DMS79 treated with DMSO at 0.1 percent for 48 hours (cell line): ENCODE results near the gene C1orf53.
A peak's percentile ranks its signal among the peaks of the same experiment; 100 is the strongest.
"Not testable (repeated sequence)": the region's sequence is repeated elsewhere in the genome, so short reads cannot be mapped to it uniquely, and the experiment has no call there.

Experiments
- DNase-seq: peaks from one replicate; lab custom pipeline; 2025; lab: John Stamatoyannopoulos, UW

The C1orf53 gene

DNA sequence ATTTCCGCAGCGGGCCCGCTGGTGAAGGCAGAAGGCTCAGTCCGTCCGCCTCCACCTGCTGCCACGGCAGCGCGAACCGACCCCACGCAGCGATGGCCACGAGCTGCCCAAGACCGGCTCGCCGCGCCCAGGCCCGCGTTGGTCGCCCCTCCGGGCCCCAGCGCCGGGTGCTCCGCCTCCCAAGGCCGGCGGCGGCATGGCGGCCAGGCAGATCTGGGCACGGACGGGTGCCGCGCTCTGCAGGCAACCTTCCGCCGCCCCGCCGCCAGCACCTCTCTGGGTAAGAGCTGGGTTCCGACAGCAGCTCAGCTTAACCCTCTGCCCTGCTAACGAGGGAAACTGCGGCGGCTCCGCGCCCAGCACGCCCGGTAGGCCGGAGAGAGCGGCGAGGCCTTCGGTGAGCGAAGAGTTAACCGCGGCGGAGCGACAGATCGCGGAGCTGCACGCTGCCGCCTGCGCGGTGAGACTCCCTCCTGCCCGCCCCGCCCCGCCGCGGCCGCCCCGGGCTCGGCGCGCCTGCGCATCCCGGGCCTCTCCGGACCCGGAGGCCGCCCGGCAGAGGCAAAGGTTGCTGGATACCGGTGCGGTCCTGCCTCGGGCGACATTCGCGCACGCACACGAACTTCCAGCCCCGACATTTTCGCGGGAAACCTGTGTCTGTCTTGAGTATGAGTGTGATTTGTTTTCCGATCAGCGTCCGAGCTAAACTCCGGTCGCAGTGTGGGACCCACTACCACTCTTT, at the start of gene C1orf53:
TSS of gene C1orf53 (plus strand) at position 177 of the 742 bp plus-strand sequence. CDS start at position 197, 20 bp downstream.
- peak; percentile 47 for DNase-seq

DNA sequence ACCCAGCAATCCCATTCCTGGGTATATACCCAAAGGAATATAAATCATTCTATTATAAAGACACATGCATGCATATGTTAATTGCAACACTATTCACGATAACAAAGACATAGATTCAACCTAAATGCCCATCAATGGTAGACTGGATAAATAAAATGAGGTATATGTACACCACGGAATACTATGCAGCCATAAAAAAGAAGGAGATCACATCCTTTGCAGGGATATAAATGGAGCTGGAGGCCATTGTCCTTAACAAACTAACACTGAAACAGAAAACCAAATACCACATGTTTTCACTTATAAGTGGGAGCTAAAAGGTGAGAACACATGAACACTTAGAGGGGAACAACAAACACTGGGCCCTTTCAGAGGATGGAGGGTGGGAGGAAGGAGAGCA, 46.7 kb upstream of the C1orf53 start:
- DNase-seq = not testable (repeated sequence)

DNA sequence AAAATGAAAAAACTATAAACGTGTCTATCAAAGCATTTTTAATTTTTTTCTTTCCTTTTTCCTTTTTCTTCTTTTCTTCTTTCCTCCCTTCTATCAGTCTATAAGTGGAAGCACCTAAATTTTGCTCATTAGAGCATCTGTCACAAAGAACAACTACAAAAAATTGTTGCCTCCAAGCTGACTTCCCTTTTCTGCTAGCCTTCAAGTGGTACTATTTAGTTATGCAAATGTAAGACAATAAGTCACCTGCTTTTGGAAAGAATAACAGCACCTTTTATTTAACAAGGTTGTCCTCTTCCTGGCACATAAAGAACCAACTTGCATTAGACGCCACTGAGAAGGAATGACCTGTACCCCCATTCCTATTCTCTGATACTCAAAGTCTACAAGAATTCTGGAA, 45.0 kb upstream of the C1orf53 start:
- DNase-seq = no peak

DNA sequence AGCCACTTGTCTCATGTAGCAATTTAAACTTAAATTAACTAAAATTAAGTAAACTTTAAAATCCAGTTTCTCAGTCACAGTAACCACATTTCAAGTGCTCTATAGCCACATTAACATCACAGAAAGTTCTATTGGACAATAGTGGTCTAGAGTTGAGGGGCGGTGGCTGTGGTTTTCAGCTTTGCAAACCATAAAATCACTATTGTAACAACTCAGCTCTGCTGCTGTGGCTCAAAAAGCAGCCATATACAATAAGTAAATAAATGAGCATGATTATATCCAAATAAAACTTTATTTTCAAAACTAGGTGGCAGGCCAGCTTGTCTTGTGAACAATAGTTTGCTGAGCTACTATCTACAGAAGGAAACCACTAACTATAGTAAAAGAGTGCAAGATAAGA, 43.4 kb upstream of the C1orf53 start:
- no peak for DNase-seq

DNA sequence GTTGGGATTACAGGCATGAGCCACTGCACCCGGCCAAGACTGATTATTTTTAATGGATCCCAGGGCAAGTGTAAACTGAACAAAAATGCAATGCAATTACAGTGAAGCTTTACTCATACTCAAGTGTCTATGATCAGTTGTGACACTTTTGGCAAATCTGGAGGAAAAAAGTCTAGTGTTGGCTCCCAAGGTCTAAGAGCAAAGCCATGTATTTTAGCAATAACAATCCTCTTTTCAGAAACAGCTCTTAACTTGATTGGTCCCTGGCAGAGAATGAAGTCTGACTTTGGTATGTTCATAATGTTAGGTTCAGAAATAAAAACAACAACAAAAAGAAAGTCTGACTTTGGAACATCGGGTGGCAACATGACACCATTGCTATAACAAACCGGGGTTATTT, 40.2 kb upstream of the C1orf53 start:
- DNase-seq = no peak

DNA sequence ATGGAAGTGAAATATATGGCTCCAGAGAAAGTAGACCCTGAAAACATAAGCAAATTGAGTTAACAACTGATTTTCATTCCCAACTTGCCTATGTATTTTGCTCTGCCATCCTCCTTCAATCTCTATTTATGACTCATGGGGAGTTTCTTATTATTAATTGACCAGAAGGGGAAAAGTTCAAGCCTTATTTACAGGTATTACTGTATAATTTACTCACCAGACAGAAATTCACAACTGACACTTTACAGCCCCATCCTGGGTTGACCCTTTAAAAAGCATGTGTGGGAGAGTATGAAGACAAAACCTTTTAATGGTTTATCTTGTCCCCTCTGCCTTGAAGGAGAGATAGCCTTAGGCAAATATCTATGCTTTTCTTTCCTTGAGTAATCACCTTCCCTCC, 39.8 kb upstream of the C1orf53 start:
- no peak for DNase-seq

DNA sequence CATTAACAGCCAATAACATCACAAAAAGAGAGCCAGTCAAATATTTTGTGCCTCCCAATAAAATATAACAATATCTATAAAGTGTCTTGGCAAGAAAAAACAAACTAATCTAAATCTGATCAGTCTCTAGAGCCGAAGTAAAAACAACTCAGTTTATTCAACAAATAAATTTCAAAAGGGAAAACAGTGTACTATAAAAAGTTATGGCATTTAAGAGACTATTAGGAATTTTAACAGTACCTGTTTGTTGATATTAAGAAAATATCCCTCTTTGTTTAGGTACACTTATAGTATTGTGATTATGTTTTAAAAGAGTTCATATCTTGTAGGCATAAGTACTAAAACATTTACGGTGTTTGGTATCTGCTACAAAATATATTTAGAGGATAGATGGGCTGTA, 36.6 kb upstream of the C1orf53 start:
- DNase-seq = no peak

DNA sequence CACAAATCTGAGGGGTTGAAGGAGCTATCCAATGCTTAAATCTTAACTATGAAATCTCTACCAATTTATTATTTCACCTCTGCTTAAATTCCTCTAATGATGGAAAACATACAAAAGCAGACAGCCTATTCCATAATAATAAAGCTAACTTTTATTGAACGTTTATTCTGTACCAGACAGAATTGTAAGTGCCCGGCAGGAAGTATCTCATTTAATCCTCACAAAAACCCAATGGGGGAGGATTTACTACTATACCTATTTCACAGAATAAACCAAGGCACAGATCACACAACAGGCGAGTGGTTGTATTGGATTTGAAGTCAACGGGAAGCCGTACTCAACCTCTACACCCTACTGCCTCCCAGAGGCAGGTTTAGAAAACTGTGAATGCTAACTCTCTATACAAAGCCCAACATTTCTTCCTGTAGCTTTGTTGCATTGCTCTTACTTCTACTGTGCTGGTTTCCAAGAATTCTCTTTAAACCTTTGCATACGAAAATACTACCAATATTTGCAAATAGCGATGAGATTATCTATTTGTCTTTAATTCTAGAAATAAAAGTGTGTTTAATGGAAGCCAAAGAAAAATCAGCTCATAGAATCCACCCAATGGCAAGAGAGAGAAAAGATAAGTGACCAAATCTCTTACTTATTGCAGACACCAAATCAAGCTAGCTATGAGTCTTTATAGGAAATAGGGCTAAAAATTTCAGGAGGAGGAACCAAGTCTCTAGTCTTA, 33.5 kb upstream of the C1orf53 start:
- DNase-seq = no peak

DNA sequence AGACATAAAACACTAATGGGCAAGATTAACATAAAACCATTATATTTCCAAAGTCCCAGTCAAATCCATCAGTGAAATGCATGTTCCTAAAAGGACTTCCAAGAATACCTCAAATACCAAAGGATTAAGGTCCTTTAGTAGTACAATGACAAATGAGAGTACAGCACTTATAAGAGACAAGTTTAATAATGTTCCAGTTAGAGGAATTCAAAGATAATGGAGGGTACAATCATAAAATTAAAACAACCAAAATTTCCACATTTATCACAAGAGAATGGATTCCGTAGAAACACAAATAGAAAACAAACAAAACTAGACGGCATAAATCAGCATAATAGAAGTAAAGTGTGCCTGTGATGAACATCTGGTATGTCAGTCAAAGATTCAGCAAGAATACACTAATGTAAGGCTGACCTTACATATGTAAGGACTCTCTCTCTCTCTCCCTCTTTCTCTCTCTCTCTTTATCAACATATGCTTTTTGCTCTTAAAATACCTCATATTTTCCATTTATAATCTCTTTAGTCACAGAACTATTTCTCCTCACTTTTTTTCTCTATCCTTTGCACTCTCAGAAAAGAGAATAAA, 32.8 kb upstream of the C1orf53 start:
- no peak for DNase-seq

DNA sequence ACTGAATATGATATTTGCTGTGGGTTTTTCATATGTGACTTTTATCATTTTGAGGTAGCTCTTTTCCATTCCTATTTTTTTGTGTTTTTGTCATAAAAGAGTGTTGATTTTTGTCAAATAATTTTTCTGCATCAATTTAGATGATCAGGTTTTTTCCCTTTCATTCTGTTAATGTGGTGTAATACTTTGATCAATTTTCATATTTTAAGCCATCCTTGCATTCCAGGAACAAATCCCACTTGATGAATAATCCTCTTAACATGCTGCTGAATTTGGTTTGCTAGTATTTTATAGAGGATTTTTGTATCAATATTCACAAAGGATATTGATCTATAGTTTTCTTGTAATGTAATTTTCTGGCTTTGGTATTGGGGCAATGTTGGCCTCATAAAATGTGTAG, 25.5 kb upstream of the C1orf53 start:
- no peak for DNase-seq

DNA sequence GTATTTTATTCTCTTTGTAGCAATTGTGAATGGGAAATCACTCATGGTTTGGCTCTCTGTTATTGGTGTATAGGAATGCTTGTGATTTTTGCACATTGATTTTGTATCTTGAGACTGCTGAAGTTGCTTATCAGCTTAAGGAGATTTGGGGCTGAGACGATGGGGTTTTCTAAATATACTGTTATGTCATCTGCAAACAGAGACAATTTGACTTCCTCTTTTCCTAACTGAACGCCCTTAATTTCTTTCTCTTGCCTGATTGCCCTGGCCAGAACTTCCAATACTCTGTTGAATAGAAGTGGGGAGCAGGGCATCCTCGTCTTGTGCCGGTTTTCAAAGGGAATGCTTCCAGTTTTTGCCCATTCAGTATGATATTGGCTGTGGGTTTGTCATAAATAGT, 22.0 kb upstream of the C1orf53 start:
- DNase-seq = not testable (repeated sequence)

DNA sequence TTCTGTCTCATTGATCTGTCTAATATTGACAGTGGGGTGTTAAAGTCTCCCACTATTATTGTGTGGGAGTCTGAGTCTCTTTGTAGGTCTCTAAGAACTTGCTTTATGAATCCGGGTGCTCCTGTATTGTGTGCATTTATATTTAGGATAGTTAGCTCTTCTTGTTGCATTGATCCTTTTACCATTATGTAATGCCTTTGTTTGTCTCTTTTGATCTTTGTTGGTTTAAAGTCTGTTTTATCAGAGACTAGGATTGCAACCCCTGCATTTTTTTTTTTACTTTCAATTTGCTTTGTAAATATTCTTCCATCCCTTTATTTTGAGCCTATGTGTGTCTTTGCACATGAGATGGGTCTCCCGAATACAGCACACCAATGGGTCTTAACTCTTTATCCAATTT, 20.2 kb upstream of the C1orf53 start:
- DNase-seq = not testable (repeated sequence)

DNA sequence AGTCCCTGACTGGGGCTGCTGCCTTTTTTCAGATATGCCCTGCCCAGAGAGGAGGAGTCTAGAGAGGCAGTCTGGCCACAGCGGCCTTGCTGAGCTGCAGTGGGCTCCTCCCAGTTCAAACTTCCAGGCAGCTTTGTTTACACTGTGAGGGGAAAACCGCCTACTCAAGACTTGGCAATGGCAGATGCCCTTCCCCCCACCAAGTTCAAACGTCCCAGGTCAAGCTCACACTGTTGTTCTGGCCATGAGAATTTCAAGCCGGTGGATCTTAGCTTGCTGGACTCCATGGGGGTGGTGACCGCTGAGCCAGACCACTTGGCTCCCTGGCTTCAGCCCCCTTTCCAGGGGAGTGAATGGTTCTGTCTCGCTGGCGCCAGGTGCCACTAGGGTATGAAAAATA, 18.3 kb upstream of the C1orf53 start:
- DNase-seq = no peak

DNA sequence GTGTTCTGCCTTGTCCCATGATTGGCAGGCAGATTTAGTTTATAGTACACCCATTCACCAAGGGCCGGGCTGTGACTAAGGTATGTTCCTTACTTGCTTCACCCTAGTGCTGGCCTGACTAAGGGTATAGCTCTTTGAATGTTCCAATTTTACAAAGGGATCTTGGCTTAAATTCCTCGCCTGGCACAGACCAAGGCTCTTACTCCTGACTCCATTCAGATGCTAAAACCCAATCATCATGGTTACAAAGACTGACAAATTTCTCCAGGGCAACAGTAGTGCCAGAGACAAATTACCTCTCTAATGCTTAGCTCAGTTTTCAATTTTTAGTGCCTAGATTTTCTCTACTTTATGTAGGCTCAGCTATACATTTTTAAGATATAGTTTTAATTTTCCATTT, 11.5 kb upstream of the C1orf53 start:
- no peak for DNase-seq

DNA sequence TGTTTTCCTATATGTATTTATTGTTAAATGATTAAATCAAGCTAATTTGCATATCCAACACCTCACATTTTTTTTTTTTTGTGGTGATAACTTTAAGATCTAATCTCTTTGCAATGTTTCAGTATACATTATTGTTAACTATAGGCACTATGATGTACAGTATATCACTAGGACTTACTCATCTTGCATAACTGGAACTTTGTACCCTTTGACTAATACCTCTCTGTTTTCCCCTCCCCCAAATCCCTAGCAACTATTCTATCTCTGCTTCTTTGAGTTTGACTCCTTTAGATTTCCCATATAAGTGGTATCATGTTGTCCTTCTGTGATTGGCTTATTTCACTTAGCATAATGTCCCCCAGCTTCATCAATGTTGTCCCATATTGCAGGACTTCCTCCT, 9.7 kb upstream of the C1orf53 start:
- DNase-seq = no peak

DNA sequence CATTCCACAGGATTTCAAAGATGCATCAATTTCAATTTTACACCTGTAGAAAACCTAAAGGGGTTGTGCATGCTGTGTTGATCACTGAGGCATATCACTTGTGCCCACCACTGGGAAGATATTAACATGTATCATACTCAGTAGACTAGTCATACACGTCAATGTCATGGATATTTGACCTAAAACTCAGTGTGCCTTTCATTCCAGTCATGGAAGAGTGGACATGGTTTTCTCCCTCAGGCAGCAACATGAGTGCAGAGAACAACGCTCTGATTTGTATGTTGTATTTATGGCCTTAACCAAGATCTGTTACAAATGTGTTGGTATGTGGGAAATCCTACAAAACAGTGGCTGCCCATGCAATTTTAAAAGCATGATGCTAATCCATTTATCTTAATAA, 6.1 kb upstream of the C1orf53 start:
- no peak for DNase-seq

DNA sequence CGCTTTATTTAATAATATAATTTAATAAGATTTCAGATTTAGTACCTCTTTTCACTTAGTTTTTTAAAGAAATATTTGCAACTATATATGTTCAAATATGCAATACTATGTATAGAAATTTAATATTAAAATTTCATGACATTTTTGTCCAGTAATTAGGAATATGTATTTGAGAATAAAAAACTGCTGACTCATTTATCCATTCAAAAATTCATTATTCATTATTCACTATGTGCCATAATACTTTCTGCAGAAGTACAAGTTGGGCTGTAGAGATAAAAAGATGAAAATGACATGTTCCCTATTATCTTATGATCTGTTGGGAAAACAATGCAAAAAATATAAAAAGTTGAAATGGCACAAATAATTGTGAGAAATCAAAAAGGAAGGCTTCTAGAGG, 3.4 kb upstream of the C1orf53 start:
- DNase-seq = no peak

DNA sequence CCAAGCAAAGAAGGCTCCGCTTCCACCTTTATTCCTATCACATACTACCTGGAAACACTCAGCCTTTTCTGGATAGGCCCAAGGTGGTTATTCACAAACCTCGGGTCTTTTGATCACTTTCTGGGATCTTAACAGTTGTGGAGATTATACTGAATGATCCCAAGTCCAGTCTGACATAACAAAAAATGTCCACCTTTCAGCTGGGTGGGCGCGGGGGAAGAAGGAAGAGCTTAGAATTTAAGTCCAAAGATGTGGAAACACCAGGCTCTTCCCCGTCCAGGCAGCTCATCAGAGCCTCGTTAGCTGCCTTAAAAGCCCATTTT, 338 bp upstream of the C1orf53 start:
- no peak for DNase-seq

DNA sequence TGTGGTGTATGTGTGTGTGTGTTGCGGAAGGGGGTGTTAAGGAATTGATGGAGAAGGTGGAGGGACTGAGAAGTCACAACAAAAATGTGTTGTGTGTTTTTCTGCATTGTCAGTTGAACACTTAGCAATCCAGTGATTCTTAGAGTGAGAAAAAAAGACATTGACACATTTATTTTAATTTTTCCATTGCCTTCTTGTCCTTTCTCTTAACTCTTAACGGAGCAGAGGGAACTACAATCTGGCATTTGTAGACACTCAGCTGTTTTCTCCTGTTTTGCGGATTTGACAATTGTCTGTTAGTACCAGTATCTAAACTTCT, 725 bp downstream of the C1orf53 start:
- no peak for DNase-seq

DNA sequence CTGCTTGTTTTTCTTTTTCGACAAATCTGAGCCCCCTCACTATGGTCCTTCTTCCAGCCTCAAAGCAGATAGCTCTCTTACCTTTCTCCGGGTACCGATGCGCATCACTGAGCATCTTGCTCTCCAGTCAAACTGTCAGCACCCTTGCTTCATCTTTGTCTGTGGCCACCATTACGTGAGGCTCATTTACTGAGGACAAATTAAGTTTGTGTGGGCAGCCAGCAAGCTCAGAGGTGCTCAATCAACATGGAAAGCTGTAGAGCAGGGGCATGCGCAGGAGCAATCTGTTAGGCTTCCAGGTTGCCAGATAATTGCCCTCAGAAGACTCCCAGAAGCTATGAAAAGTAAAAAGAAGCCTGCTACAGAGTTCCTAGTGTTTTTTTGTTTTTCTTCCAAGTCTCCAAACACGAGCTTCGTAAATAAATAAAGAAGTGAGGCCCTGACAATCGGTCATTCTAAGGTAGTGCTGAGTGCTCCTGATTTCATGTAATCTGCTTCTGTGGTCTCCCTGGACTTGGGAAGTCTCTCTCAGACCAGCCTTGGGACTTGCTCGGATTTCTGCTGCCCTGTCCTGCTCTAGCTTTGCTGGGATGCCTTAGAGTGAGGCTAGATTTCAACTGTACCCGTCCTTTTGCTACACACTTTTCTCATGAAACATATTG, 1.8 kb downstream of the C1orf53 start:
- no peak for DNase-seq

DNA sequence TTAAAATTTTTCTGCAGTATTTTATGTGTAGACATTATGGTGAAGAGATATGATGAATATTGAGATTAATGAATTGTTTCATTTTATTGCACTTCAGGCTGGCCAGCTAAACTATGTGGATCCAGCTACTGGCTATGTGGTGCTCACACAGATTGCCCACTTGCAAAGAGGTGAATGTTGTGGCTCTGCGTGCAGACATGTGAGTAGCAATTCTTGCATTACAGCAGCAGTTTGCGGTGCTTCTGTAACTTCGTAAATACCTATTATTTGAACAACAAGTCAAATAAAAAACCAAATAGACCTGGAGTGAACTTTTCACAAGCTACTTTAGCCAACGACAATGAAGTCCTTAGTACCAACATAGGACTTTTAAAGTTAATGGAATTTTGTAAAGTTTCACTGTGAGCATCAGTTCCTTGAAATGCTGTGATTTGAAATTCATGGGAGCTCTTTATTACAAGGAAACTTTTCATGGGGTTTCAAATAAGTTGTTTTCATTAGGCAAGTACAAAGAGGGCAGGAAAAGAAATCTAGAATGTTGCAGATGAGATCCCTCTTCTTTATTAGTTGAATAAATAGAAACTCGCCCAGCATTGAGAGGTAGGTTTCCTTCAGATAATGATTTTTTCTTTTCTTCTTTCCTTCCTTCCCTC, 3.4 kb downstream of the C1orf53 start:
- no peak for DNase-seq

DNA sequence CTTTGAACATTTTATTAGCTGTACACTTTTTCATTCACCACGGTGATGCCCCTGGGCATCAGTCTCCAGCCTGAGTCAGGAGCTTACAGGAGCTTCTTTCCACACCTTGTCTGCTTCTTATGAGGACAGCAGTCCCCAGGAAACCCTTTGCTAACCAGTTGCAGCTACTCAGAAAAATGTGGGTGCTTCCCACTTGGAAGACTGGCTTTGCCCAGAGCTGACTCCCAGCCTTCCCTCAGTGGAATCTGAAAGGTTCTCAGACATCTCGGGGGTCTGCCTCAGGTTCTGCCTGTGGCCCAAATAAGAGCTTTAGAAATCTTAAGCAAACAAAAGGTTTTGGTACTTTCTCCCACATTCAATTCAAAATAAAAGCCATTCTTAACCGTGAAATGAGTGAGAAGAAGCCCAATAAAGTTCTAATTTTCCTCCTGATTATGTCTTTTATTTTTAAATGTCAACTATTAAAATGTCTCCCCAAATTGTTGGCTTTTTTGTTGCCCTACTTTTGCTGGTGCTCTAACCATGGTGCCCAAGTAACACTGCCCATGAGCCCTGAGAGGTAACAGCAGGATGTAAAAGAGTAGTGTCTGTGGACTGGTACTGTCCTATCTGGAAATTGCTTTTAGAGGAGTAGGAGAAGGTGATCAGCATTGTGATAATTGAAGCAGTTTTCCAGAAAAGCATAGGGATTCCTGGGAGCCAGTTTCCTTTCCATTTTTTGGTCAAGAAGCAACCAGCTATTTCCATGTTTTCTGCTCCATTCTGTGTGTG, 5.6 kb downstream of the C1orf53 start:
- DNase-seq = no peak
